ENCODE results near the gene SLC44A1.
"Not testable (repeated sequence)": the region's sequence is repeated elsewhere in the genome, so short reads cannot be mapped to it uniquely, and the experiment has no call there.

Gene SLC44A1

GRCh38 chr9:105252405-105252756 lies 7.9 kb downstream of the SLC44A1 start:
- H3K4me3 ChIP-seq (ENCODE audit: control insufficient read depth, low read depth, low read length): no peak overlapping the region
- no peak for TF ChIP-seq CTCF (IDR thresholded peaks at IDR 0.05; ENCODE audit: control insufficient read depth, insufficient read depth, low read depth, low read length, missing control alignments)
- DNase-seq (ENCODE audit: low read depth): no peak

- TF ChIP-seq CTCF (IDR thresholded peaks at IDR 0.05; ENCODE audit: control insufficient read depth, insufficient read depth, low read depth, low read length, missing control alignments): no peak
- DNase-seq (ENCODE audit: low read depth): no peak
- no peak overlapping the region for H3K4me3 ChIP-seq (ENCODE audit: control insufficient read depth, low read depth, low read length)
Measured at GRCh38 chr9:105254226-105254625, 9.8 kb downstream of the SLC44A1 start.

- no peak for DNase-seq (ENCODE audit: low read depth)
- H3K4me3 ChIP-seq (ENCODE audit: control insufficient read depth, low read depth, low read length): no peak overlapping the region
- no peak for TF ChIP-seq CTCF (IDR thresholded peaks at IDR 0.05; ENCODE audit: control insufficient read depth, insufficient read depth, low read depth, low read length, missing control alignments)
Measured at GRCh38 chr9:105255421-105255820, 11.0 kb downstream of the SLC44A1 start.

- H3K4me3 ChIP-seq (ENCODE audit: control insufficient read depth, low read depth, low read length); DNase-seq (ENCODE audit: low read depth): not testable (repeated sequence)
Measured at GRCh38 chr9:105256569-105256968, 12.1 kb downstream of the SLC44A1 start.

GRCh38 chr9:105257809-105258208 lies 13.4 kb downstream of the SLC44A1 start:
- no peak overlapping the region for H3K4me3 ChIP-seq (ENCODE audit: control insufficient read depth, low read depth, low read length)
- no peak for DNase-seq (ENCODE audit: low read depth)
- TF ChIP-seq CTCF (IDR thresholded peaks at IDR 0.05; ENCODE audit: control insufficient read depth, insufficient read depth, low read depth, low read length, missing control alignments): no peak

GRCh38 chr9:105258225-105258737 lies 13.8 kb downstream of the SLC44A1 start:
- DNase-seq (ENCODE audit: low read depth): no peak
- TF ChIP-seq CTCF (IDR thresholded peaks at IDR 0.05; ENCODE audit: control insufficient read depth, insufficient read depth, low read depth, low read length, missing control alignments): no peak
- H3K4me3 ChIP-seq (ENCODE audit: control insufficient read depth, low read depth, low read length): no peak overlapping the region

- H3K4me3 ChIP-seq (ENCODE audit: control insufficient read depth, low read depth, low read length): no peak overlapping the region
- TF ChIP-seq CTCF (IDR thresholded peaks at IDR 0.05; ENCODE audit: control insufficient read depth, insufficient read depth, low read depth, low read length, missing control alignments): no peak
- DNase-seq (ENCODE audit: low read depth): no peak
Measured at GRCh38 chr9:105259274-105259673, 14.8 kb downstream of the SLC44A1 start.
